ENCODE results near the gene HEXB. TPM values are rescaled to one million over a fixed set of nuclear protein-coding genes. Genes with fewer than 3 reads are reported as not detected.

HEXB gene
- total and polyA plus RNA-seq, 2 of the 4 experiments (the other 2 are of a cell fraction), result 76.7 to 126 TPM

DNA sequence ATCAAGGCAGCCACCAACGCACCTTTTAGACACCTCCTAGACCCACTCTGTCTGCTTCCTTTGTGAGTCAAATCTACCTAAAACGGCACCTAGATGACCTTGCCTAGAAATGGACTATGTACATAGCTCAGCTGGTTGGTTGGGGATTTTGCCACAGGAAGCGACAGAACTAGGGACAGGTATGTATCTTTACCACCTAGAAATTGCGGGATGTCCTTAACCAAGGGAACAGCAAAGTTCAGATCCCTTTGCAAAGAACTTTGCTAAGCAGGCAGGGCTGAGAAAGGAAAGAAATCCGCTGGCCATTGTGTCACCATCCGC, 42.5 kb upstream of the HEXB start:
- dilution Hi-C loops (cut with HindIII; ENCODE audit: low sequenced_read_pairs, unreplicated experiment) (no loop called here), in situ Hi-C loops (cut with MboI; ENCODE audit: low sequenced_read_pairs) (loop anchor here (10.0 kb wide), 2 partner anchors 608 to 848 kb away; no protein-coding TSS in a partner anchor), intact Hi-C loops (cut with micrococcal nuclease) (loop anchor here (1.0 to 5.0 kb wide), 6 partner anchors 250 to 740 kb away; no protein-coding TSS in a partner anchor)
- Histone ChIP-seq H2BK20ac (ENCODE audit: low read depth, low read length) (peak overlapping the region; percentile 60), H3K23ac (ENCODE audit: low read depth, low read length) (peak overlapping the region; percentile 25), H2BK120ac (ENCODE audit: low read depth, low read length) (peak overlapping the region; percentile 81), H3K36me3 (ENCODE audit: control insufficient read depth, insufficient read depth, low read length) (no peaks in the 10 kb centered on the region), H2AK5ac (ENCODE audit: low read depth, low read length) (peak overlapping the region; percentile 57), H3K9me1 (ENCODE audit: insufficient read depth, low read length) (peaks cover 14% of the 10 kb centered on the region; the same call in 1 of the 2 replicates), H3K4me1 (ENCODE audit: control insufficient read depth, insufficient read depth, low read length) (peaks cover 20% of the 10 kb centered on the region), H2BK15ac (ENCODE audit: low read depth, low read length) (peak overlapping the region; percentile 87), H3K56ac (ENCODE audit: extremely low read depth, insufficient read depth, low read length) (no peak overlapping the region), H3K9me3 (ENCODE audit: control insufficient read depth, insufficient read depth, low read length) (no peaks in the 10 kb centered on the region), H3K14ac (replicated peaks; ENCODE audit: low read depth, low read length) (peak overlapping the region; percentile 42), H3K79me1 (ENCODE audit: low read depth in 1 of 2, low read length in 2 of 2) (peaks cover 0 to 21% of the 10 kb centered on the region in 2 experiments; a peak in 3 of 4 replicates), H3K27ac (ENCODE audit: insufficient read depth, low read length) (peak overlapping the region; percentile 40; the same call in 1 of the 2 replicates), H2BK5ac (ENCODE audit: low read depth, low read length, poor library complexity, severe bottlenecking) (peak overlapping the region; percentile 69), H3K27me3 (ENCODE audit: control insufficient read depth, insufficient read depth, low read length) (no peaks in the 10 kb centered on the region), H3K4me2 (ENCODE audit: low read depth, low read length) (no peak overlapping the region), H3K4ac (ENCODE audit: low read depth, low read length) (peak overlapping the region; percentile 49), H2AK9ac (replicated peaks; ENCODE audit: low read depth, low read length, poor library complexity) (peak overlapping the region; percentile 3), H3K4me3 (ENCODE audit: insufficient read depth, low read depth, low read length) (no peak overlapping the region), H4K20me1 (ENCODE audit: insufficient read depth, low read length) (peaks cover 19% of the 10 kb centered on the region), H4K91ac (ENCODE audit: insufficient read depth, low read depth, low read length) (peak overlapping the region; percentile 81), H4K8ac (ENCODE audit: low read depth in 2 of 2, low read length in 2 of 2) (peak overlapping the region; percentile 28 to 65), H4K5ac (ENCODE audit: low read depth, low read length) (0 out of 2 replicates have a peak overlapping the region, but pooled peaks have one; percentile 31), H3K9ac (ENCODE audit: low read depth, low read length) (peak overlapping the region; percentile 54; the same call in 1 of the 2 replicates), H3K18ac (ENCODE audit: low read depth, low read length) (no peak overlapping the region), H2AFZ (replicated peaks; ENCODE audit: low read length, poor library complexity) (peak overlapping the region; percentile 63)
- ATAC-seq (ENCODE audit: low read depth) (no peak), DNase-seq (no peak)
- no TSS peak for BruUV-seq (replicated peaks)
- ChIA-PET POLR2A (ENCODE audit: unreplicated experiment) (interaction anchor here (0.7 kb wide), 1 partner anchor 262 kb away, joined by 3 read pairs; no protein-coding TSS in a partner anchor), CTCF (interaction anchor here (0.7 to 2.6 kb wide), 4 partner anchors 158 to 741 kb away, joined by 3 to 12 read pairs (median 4); no protein-coding TSS in a partner anchor)
- TF ChIP-seq FOS (IDR thresholded peaks at IDR 0.05; ENCODE audit: low read depth, low read length) (no peak), MAZ (IDR thresholded peaks at IDR 0.05; ENCODE audit: borderline replicate concordance, low read depth, low read length) (no peak), CHD1 (IDR thresholded peaks at IDR 0.05; ENCODE audit: low read depth, low read length) (no peak), MAFK (IDR thresholded peaks at IDR 0.05; ENCODE audit: low read depth, low read length) (no peak), SMC3 (IDR thresholded peaks at IDR 0.05; ENCODE audit: low read depth, low read length) (no peak), BHLHE40 (IDR thresholded peaks at IDR 0.05; ENCODE audit: low read depth, low read length) (no peak), RFX5 (IDR thresholded peaks at IDR 0.05; ENCODE audit: low read depth, low read length) (no peak), NFE2L2 (IDR thresholded peaks at IDR 0.05; ENCODE audit: low read depth, low read length) (no peak), MXI1 (IDR thresholded peaks at IDR 0.05; ENCODE audit: borderline replicate concordance, low read depth, low read length) (no peak), POLR2A (IDR thresholded peaks at IDR 0.05; ENCODE audit: low read depth, low read length) (no peak), CEBPB (IDR thresholded peaks at IDR 0.05; ENCODE audit: low read depth, low read length) (no peak)
- TF ChIP-seq, protein P1, sequence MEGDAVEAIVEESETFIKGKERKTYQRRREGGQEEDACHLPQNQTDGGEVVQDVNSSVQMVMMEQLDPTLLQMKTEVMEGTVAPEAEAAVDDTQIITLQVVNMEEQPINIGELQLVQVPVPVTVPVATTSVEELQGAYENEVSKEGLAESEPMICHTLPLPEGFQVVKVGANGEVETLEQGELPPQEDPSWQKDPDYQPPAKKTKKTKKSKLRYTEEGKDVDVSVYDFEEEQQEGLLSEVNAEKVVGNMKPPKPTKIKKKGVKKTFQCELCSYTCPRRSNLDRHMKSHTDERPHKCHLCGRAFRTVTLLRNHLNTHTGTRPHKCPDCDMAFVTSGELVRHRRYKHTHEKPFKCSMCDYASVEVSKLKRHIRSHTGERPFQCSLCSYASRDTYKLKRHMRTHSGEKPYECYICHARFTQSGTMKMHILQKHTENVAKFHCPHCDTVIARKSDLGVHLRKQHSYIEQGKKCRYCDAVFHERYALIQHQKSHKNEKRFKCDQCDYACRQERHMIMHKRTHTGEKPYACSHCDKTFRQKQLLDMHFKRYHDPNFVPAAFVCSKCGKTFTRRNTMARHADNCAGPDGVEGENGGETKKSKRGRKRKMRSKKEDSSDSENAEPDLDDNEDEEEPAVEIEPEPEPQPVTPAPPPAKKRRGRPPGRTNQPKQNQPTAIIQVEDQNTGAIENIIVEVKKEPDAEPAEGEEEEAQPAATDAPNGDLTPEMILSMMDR (conservative IDR thresholded peaks at IDR 0.05; ENCODE audit: low read depth, low read length), result no peak
- TF ChIP-seq, protein P2, sequence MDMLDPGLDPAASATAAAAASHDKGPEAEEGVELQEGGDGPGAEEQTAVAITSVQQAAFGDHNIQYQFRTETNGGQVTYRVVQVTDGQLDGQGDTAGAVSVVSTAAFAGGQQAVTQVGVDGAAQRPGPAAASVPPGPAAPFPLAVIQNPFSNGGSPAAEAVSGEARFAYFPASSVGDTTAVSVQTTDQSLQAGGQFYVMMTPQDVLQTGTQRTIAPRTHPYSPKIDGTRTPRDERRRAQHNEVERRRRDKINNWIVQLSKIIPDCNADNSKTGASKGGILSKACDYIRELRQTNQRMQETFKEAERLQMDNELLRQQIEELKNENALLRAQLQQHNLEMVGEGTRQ (IDR thresholded peaks at IDR 0.05; ENCODE audit: low read depth, low read length), result no peak
- TF ChIP-seq, protein P3, sequence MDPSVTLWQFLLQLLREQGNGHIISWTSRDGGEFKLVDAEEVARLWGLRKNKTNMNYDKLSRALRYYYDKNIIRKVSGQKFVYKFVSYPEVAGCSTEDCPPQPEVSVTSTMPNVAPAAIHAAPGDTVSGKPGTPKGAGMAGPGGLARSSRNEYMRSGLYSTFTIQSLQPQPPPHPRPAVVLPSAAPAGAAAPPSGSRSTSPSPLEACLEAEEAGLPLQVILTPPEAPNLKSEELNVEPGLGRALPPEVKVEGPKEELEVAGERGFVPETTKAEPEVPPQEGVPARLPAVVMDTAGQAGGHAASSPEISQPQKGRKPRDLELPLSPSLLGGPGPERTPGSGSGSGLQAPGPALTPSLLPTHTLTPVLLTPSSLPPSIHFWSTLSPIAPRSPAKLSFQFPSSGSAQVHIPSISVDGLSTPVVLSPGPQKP (IDR thresholded peaks at IDR 0.05; ENCODE audit: borderline replicate concordance, low read depth, low read length), result no peak
- no CpG with 5 or more reads among the region's 6 CpGs for WGBS, 2 experiments (ENCODE audit: extremely low coverage in 2 of 2, insufficient read length in 1 of 2)

Data from IMR-90 (cell line).